ENCODE measurements around the gene FARP1. TPM values are rescaled to one million over a fixed set of nuclear protein-coding genes. Genes with fewer than 3 reads are reported as not detected.

FARP1 gene
- polyA plus RNA-seq, 4 donors: 0.89 to 23.4 (median 6.2) TPM

- FAIRE-seq (no peak), DNase-seq (no peak)
- WGBS, 3 donors: 71 to 97% (median 92%) methylated on average over 1 of the region's 1 CpG
- Histone ChIP-seq H3K4me1 (ENCODE audit: control insufficient read depth in 3 of 3, insufficient read depth in 2 of 3, low read depth in 1 of 3, low read length in 2 of 3) (no peaks in the 10 kb centered on the region), H3K27me3 (ENCODE audit: control insufficient read depth in 3 of 3, insufficient read depth in 3 of 3, low read length in 3 of 3) (no peaks in the 10 kb centered on the region), H3K4me3 (ENCODE audit: low read depth in 1 of 3, low read length in 3 of 3) (no peak overlapping the region), H3K36me3 (ENCODE audit: control insufficient read depth in 3 of 3, insufficient read depth in 2 of 3, low read depth in 1 of 3, low read length in 3 of 3) (no peaks in the 10 kb centered on the region), H3K27ac (ENCODE audit: low read depth in 1 of 3, low read length in 2 of 3) (no peak overlapping the region), H3K9me3 (ENCODE audit: control insufficient read depth in 2 of 2, insufficient read depth in 1 of 2, low read depth in 1 of 2, low read length in 1 of 2) (peaks cover 0 to 6% of the 10 kb centered on the region in 2 donors)
These were observed 41.9 kb downstream of the FARP1 start for GRCh38 chr13:98184792-98185191.

- Histone ChIP-seq H3K27ac (ENCODE audit: low read depth in 1 of 3, low read length in 2 of 3) (no peak overlapping the region), H3K27me3 (ENCODE audit: control insufficient read depth in 3 of 3, insufficient read depth in 3 of 3, low read length in 3 of 3) (no peaks in the 10 kb centered on the region), H3K4me3 (ENCODE audit: low read depth in 1 of 3, low read length in 3 of 3) (no peak overlapping the region), H3K4me1 (ENCODE audit: control insufficient read depth in 3 of 3, insufficient read depth in 2 of 3, low read depth in 1 of 3, low read length in 2 of 3) (no peaks in the 10 kb centered on the region), H3K9me3 (ENCODE audit: control insufficient read depth in 2 of 2, insufficient read depth in 1 of 2, low read depth in 1 of 2, low read length in 1 of 2) (no peaks in the 10 kb centered on the region), H3K36me3 (ENCODE audit: control insufficient read depth in 3 of 3, insufficient read depth in 2 of 3, low read depth in 1 of 3, low read length in 3 of 3) (no peaks in the 10 kb centered on the region)
- FAIRE-seq: no peak
- DNase-seq: no peak
- WGBS, 3 donors: 55 to 60% (median 56%) methylated on average over 4 of the region's 4 CpGs
These were observed 44.5 kb downstream of the FARP1 start for GRCh38 chr13:98187155-98187964.

GRCh38 chr13:98187965-98188261 lies 45.0 kb downstream of the FARP1 start:
- WGBS, 3 donors: 89 to 90% (median 89%) methylated on average over 7 of the region's 7 CpGs
- no peak for DNase-seq
- H3K27me3 ChIP-seq (ENCODE audit: control insufficient read depth in 3 of 3, insufficient read depth in 3 of 3, low read length in 3 of 3): no peaks in the 10 kb centered on the region
- H3K9me3 ChIP-seq (ENCODE audit: control insufficient read depth in 2 of 2, insufficient read depth in 1 of 2, low read depth in 1 of 2, low read length in 1 of 2): no peaks in the 10 kb centered on the region
- H3K27ac ChIP-seq (ENCODE audit: low read depth in 1 of 3, low read length in 2 of 3): no peak overlapping the region
- no peak for FAIRE-seq
- H3K36me3 ChIP-seq (ENCODE audit: control insufficient read depth in 3 of 3, insufficient read depth in 2 of 3, low read depth in 1 of 3, low read length in 3 of 3): no peaks in the 10 kb centered on the region
- H3K4me1 ChIP-seq (ENCODE audit: control insufficient read depth in 3 of 3, insufficient read depth in 2 of 3, low read depth in 1 of 3, low read length in 2 of 3): no peaks in the 10 kb centered on the region
- no peak overlapping the region for H3K4me3 ChIP-seq (ENCODE audit: low read depth in 1 of 3, low read length in 3 of 3)

GRCh38 chr13:98188544-98189166 lies 45.8 kb downstream of the FARP1 start:
- H3K9me3 ChIP-seq (ENCODE audit: control insufficient read depth in 2 of 2, insufficient read depth in 1 of 2, low read depth in 1 of 2, low read length in 1 of 2): no peaks in the 10 kb centered on the region
- no peak overlapping the region for H3K4me3 ChIP-seq (ENCODE audit: low read depth in 1 of 3, low read length in 3 of 3)
- H3K36me3 ChIP-seq (ENCODE audit: control insufficient read depth in 3 of 3, insufficient read depth in 2 of 3, low read depth in 1 of 3, low read length in 3 of 3): no peaks in the 10 kb centered on the region
- WGBS, 3 donors: 88 to 92% (median 90%) methylated on average over 14 of the region's 14 CpGs
- no peak for FAIRE-seq
- H3K27me3 ChIP-seq (ENCODE audit: control insufficient read depth in 3 of 3, insufficient read depth in 3 of 3, low read length in 3 of 3): no peaks in the 10 kb centered on the region
- H3K4me1 ChIP-seq (ENCODE audit: control insufficient read depth in 3 of 3, insufficient read depth in 2 of 3, low read depth in 1 of 3, low read length in 2 of 3): no peaks in the 10 kb centered on the region
- no peak for DNase-seq
- H3K27ac ChIP-seq (ENCODE audit: low read depth in 1 of 3, low read length in 2 of 3): no peak overlapping the region

- H3K36me3 ChIP-seq (ENCODE audit: control insufficient read depth in 3 of 3, insufficient read depth in 2 of 3, low read depth in 1 of 3, low read length in 3 of 3): no peaks in the 10 kb centered on the region
- no peak overlapping the region for H3K4me3 ChIP-seq (ENCODE audit: low read depth in 1 of 3, low read length in 3 of 3)
- H3K9me3 ChIP-seq (ENCODE audit: control insufficient read depth in 2 of 2, insufficient read depth in 1 of 2, low read depth in 1 of 2, low read length in 1 of 2): no peaks in the 10 kb centered on the region
- DNase-seq (no peak), FAIRE-seq (no peak)
- 53 to 68% (median 65%) methylated on average over 4 of the region's 4 CpGs for WGBS, 3 donors
- H3K4me1 ChIP-seq (ENCODE audit: control insufficient read depth in 3 of 3, insufficient read depth in 2 of 3, low read depth in 1 of 3, low read length in 2 of 3): no peaks in the 10 kb centered on the region
- H3K27ac ChIP-seq (ENCODE audit: low read depth in 1 of 3, low read length in 2 of 3): no peak overlapping the region
- no peaks in the 10 kb centered on the region for H3K27me3 ChIP-seq (ENCODE audit: control insufficient read depth in 3 of 3, insufficient read depth in 3 of 3, low read length in 3 of 3)
These were observed 47.1 kb downstream of the FARP1 start for GRCh38 chr13:98189841-98190505.

- H3K4me3 ChIP-seq (ENCODE audit: low read depth in 1 of 3, low read length in 3 of 3): no peak overlapping the region
- FAIRE-seq (no peak), DNase-seq (no peak)
- H3K36me3 ChIP-seq (ENCODE audit: control insufficient read depth in 3 of 3, insufficient read depth in 2 of 3, low read depth in 1 of 3, low read length in 3 of 3): no peaks in the 10 kb centered on the region
- no peaks in the 10 kb centered on the region for H3K27me3 ChIP-seq (ENCODE audit: control insufficient read depth in 3 of 3, insufficient read depth in 3 of 3, low read length in 3 of 3)
- no peaks in the 10 kb centered on the region for H3K4me1 ChIP-seq (ENCODE audit: control insufficient read depth in 3 of 3, insufficient read depth in 2 of 3, low read depth in 1 of 3, low read length in 2 of 3)
- H3K27ac ChIP-seq (ENCODE audit: low read depth in 1 of 3, low read length in 2 of 3): no peak overlapping the region
- H3K9me3 ChIP-seq (ENCODE audit: control insufficient read depth in 2 of 2, insufficient read depth in 1 of 2, low read depth in 1 of 2, low read length in 1 of 2): no peaks in the 10 kb centered on the region
- 74 to 84% (median 77%) methylated on average over 11 of the region's 11 CpGs for WGBS, 3 donors
These were observed 48.1 kb downstream of the FARP1 start for GRCh38 chr13:98190889-98191444.

- Histone ChIP-seq H3K4me1 (ENCODE audit: control insufficient read depth in 3 of 3, insufficient read depth in 2 of 3, low read depth in 1 of 3, low read length in 2 of 3) (no peaks in the 10 kb centered on the region), H3K9me3 (ENCODE audit: control insufficient read depth in 2 of 2, insufficient read depth in 1 of 2, low read depth in 1 of 2, low read length in 1 of 2) (no peaks in the 10 kb centered on the region), H3K4me3 (ENCODE audit: low read depth in 1 of 3, low read length in 3 of 3) (no peak overlapping the region), H3K27me3 (ENCODE audit: control insufficient read depth in 3 of 3, insufficient read depth in 3 of 3, low read length in 3 of 3) (no peaks in the 10 kb centered on the region), H3K36me3 (ENCODE audit: control insufficient read depth in 3 of 3, insufficient read depth in 2 of 3, low read depth in 1 of 3, low read length in 3 of 3) (no peaks in the 10 kb centered on the region), H3K27ac (ENCODE audit: low read depth in 1 of 3, low read length in 2 of 3) (no peak overlapping the region)
- 21 to 46% (median 25%) methylated on average over 2 of the region's 2 CpGs for WGBS, 3 donors
- no peak for DNase-seq
- FAIRE-seq: no peak
These were observed 49.1 kb downstream of the FARP1 start for GRCh38 chr13:98192008-98192407.

- Histone ChIP-seq H3K36me3 (ENCODE audit: control insufficient read depth in 3 of 3, insufficient read depth in 2 of 3, low read depth in 1 of 3, low read length in 3 of 3) (no peaks in the 10 kb centered on the region), H3K9me3 (ENCODE audit: control insufficient read depth in 2 of 2, insufficient read depth in 1 of 2, low read depth in 1 of 2, low read length in 1 of 2) (no peaks in the 10 kb centered on the region), H3K27ac (ENCODE audit: low read depth in 1 of 3, low read length in 2 of 3) (no peak overlapping the region), H3K4me1 (ENCODE audit: control insufficient read depth in 3 of 3, insufficient read depth in 2 of 3, low read depth in 1 of 3, low read length in 2 of 3) (peaks cover 2 to 16% (median 2%) of the 10 kb centered on the region in 3 donors), H3K4me3 (ENCODE audit: low read depth in 1 of 3, low read length in 3 of 3) (no peak overlapping the region), H3K27me3 (ENCODE audit: control insufficient read depth in 3 of 3, insufficient read depth in 3 of 3, low read length in 3 of 3) (no peaks in the 10 kb centered on the region)
- 66 to 77% (median 74%) methylated on average over 10 of the region's 10 CpGs for WGBS, 3 donors
- no peak for DNase-seq
- FAIRE-seq: no peak
These were observed 52.3 kb downstream of the FARP1 start for GRCh38 chr13:98195054-98195791.
